ENCODE measurements around the gene HIGD1C.
"Not testable (repeated sequence)": the region's sequence is repeated elsewhere in the genome, so short reads cannot be mapped to it uniquely, and the experiment has no call there.

DNA sequence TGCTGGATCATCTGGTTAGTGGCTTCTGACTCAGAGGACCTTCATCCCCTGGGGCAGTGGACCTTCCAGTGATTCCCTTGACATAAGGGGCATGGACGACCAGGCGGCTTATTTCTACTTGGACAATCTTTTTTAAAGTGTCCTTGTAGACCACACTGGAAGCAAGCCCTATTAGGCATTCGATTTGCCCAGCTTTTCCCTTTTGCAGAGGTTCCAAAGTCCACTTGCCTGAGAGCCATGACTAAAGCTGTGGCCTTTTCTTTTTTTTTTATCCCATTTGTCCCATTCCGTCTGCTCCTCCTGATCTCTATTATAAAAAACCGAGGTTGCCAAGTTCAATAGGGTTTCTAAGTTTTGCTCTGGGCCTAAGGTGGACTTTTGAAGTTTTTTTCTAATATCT lies 43.9 kb upstream of the HIGD1C start:
- TF ChIP-seq, protein P1, sequence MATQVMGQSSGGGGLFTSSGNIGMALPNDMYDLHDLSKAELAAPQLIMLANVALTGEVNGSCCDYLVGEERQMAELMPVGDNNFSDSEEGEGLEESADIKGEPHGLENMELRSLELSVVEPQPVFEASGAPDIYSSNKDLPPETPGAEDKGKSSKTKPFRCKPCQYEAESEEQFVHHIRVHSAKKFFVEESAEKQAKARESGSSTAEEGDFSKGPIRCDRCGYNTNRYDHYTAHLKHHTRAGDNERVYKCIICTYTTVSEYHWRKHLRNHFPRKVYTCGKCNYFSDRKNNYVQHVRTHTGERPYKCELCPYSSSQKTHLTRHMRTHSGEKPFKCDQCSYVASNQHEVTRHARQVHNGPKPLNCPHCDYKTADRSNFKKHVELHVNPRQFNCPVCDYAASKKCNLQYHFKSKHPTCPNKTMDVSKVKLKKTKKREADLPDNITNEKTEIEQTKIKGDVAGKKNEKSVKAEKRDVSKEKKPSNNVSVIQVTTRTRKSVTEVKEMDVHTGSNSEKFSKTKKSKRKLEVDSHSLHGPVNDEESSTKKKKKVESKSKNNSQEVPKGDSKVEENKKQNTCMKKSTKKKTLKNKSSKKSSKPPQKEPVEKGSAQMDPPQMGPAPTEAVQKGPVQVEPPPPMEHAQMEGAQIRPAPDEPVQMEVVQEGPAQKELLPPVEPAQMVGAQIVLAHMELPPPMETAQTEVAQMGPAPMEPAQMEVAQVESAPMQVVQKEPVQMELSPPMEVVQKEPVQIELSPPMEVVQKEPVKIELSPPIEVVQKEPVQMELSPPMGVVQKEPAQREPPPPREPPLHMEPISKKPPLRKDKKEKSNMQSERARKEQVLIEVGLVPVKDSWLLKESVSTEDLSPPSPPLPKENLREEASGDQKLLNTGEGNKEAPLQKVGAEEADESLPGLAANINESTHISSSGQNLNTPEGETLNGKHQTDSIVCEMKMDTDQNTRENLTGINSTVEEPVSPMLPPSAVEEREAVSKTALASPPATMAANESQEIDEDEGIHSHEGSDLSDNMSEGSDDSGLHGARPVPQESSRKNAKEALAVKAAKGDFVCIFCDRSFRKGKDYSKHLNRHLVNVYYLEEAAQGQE (IDR thresholded peaks at IDR 0.05; ENCODE audit: insufficient replicate concordance, low read depth): not testable (repeated sequence)
- TF ChIP-seq, protein P2, sequence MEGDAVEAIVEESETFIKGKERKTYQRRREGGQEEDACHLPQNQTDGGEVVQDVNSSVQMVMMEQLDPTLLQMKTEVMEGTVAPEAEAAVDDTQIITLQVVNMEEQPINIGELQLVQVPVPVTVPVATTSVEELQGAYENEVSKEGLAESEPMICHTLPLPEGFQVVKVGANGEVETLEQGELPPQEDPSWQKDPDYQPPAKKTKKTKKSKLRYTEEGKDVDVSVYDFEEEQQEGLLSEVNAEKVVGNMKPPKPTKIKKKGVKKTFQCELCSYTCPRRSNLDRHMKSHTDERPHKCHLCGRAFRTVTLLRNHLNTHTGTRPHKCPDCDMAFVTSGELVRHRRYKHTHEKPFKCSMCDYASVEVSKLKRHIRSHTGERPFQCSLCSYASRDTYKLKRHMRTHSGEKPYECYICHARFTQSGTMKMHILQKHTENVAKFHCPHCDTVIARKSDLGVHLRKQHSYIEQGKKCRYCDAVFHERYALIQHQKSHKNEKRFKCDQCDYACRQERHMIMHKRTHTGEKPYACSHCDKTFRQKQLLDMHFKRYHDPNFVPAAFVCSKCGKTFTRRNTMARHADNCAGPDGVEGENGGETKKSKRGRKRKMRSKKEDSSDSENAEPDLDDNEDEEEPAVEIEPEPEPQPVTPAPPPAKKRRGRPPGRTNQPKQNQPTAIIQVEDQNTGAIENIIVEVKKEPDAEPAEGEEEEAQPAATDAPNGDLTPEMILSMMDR (IDR thresholded peaks at IDR 0.05; ENCODE audit: insufficient read depth, low read length): not testable (repeated sequence)
